ENCODE results near the gene PTPRD.

The PTPRD gene

GRCh38 chr9:8724284-8725018, 1888.4 kb downstream of the PTPRD start (continued):
- TF ChIP-seq ZNF362 (tag by site-specific recombination; IDR thresholded peaks at IDR 0.05): 0 out of 2 replicates have a peak, but pooled peaks have one; percentile 44
- TF ChIP-seq ZFHX2 (tag by site-specific recombination; conservative IDR thresholded peaks at IDR 0.05): 0 out of 2 replicates have a peak, but pooled peaks have one; percentile 37
- TF ChIP-seq ZNF391 (tag by site-specific recombination; IDR thresholded peaks at IDR 0.05; ENCODE audit: borderline replicate concordance, low read depth): no peak
- peak; percentile 72; the same call in 1 of the 2 replicates for TF ChIP-seq ZNF10 (tag by site-specific recombination; IDR thresholded peaks at IDR 0.05)
- no peak for TF ChIP-seq ELK4 (IDR thresholded peaks at IDR 0.05; ENCODE audit: borderline replicate concordance, low read depth, low read length)
- peak; percentile 49; the same call in 1 of the 2 replicates for TF ChIP-seq PRDM6 (tag by site-specific recombination; IDR thresholded peaks at IDR 0.05)
- no peak for TF ChIP-seq SCRT2 (tag by site-specific recombination; IDR thresholded peaks at IDR 0.05)
- TF ChIP-seq ZNF707 (tag by site-specific recombination; IDR thresholded peaks at IDR 0.05): no peak
- no peak for TF ChIP-seq SALL2 (tag by site-specific recombination; IDR thresholded peaks at IDR 0.05; ENCODE audit: borderline replicate concordance)
- no peak for TF ChIP-seq ZBTB48 (tag by site-specific recombination; IDR thresholded peaks at IDR 0.05)
- no peak for TF ChIP-seq ZFP37 (tag by site-specific recombination; IDR thresholded peaks at IDR 0.05)
- TF ChIP-seq SP2 (tag by site-specific recombination; IDR thresholded peaks at IDR 0.05): 0 out of 2 replicates have a peak, but pooled peaks have one; percentile 25
- no peak for TF ChIP-seq ZNF621 (tag by site-specific recombination; IDR thresholded peaks at IDR 0.05)
- no peak for TF ChIP-seq PRDM2 (tag by site-specific recombination; IDR thresholded peaks at IDR 0.05; ENCODE audit: borderline replicate concordance)
- TF ChIP-seq, protein P1, sequence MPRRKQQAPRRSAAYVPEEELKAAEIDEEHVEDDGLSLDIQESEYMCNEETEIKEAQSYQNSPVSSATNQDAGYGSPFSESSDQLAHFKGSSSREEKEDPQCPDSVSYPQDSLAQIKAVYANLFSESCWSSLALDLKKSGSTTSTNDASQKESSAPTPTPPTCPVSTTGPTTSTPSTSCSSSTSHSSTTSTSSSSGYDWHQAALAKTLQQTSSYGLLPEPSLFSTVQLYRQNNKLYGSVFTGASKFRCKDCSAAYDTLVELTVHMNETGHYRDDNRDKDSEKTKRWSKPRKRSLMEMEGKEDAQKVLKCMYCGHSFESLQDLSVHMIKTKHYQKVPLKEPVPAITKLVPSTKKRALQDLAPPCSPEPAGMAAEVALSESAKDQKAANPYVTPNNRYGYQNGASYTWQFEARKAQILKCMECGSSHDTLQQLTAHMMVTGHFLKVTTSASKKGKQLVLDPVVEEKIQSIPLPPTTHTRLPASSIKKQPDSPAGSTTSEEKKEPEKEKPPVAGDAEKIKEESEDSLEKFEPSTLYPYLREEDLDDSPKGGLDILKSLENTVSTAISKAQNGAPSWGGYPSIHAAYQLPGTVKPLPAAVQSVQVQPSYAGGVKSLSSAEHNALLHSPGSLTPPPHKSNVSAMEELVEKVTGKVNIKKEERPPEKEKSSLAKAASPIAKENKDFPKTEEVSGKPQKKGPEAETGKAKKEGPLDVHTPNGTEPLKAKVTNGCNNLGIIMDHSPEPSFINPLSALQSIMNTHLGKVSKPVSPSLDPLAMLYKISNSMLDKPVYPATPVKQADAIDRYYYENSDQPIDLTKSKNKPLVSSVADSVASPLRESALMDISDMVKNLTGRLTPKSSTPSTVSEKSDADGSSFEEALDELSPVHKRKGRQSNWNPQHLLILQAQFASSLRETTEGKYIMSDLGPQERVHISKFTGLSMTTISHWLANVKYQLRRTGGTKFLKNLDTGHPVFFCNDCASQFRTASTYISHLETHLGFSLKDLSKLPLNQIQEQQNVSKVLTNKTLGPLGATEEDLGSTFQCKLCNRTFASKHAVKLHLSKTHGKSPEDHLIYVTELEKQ (tag by site-specific recombination; IDR thresholded peaks at IDR 0.05; ENCODE audit: borderline replicate concordance): 0 out of 2 replicates have a peak, but pooled peaks have one; percentile 49
- TF ChIP-seq ZNF792 (tag by site-specific recombination; IDR thresholded peaks at IDR 0.05): no peak
- no peak for TF ChIP-seq HOXD13 (CRISPR knock-in tag; IDR thresholded peaks at IDR 0.05; ENCODE audit: borderline replicate concordance)
- 0 out of 2 replicates have a peak, but pooled peaks have one; percentile 29 for TF ChIP-seq ZNF2 (tag by site-specific recombination; IDR thresholded peaks at IDR 0.05)
- peak; percentile 86 for TF ChIP-seq ZBTB17 (tag by site-specific recombination; IDR thresholded peaks at IDR 0.05)
- TF ChIP-seq ZNF335 (tag by site-specific recombination; conservative IDR thresholded peaks at IDR 0.05): 0 out of 2 replicates have a peak, but pooled peaks have one; percentile 16
- no peak for TF ChIP-seq ZNF132 (tag by site-specific recombination; IDR thresholded peaks at IDR 0.05; ENCODE audit: borderline replicate concordance)
- TF ChIP-seq, protein P2, sequence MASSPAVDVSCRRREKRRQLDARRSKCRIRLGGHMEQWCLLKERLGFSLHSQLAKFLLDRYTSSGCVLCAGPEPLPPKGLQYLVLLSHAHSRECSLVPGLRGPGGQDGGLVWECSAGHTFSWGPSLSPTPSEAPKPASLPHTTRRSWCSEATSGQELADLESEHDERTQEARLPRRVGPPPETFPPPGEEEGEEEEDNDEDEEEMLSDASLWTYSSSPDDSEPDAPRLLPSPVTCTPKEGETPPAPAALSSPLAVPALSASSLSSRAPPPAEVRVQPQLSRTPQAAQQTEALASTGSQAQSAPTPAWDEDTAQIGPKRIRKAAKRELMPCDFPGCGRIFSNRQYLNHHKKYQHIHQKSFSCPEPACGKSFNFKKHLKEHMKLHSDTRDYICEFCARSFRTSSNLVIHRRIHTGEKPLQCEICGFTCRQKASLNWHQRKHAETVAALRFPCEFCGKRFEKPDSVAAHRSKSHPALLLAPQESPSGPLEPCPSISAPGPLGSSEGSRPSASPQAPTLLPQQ (tag by site-specific recombination; IDR thresholded peaks at IDR 0.05): no peak
